Activated CD4-positive, alpha-beta T cell treated with anti-CD3 and anti-CD28 coated beads, Interleukin-2, amount 50 U/mL, for 48 hours (primary cell): ENCODE measurements around the gene MYDGF.
"Not testable (repeated sequence)": the region's sequence is repeated elsewhere in the genome, so short reads cannot be mapped to it uniquely, and the experiment has no call there.

ENCODE experiments used
- DNase-seq, 2 experiments: peaks; one replicate each; pipeline ENCODE4 v3.0.0-alpha.2; 2020

MYDGF gene

GRCh38 chr19:4699826-4700692 is 29.9 kb upstream of the MYDGF start:
- DNase-seq = no peak

GRCh38 chr19:4697304-4697703 is 27.2 kb upstream of the MYDGF start:
- no peak for DNase-seq

GRCh38 chr19:4695224-4695731 is 25.1 kb upstream of the MYDGF start:
- DNase-seq = no peak

- DNase-seq = no peak
Observed at GRCh38 chr19:4694211-4694987, 24.3 kb upstream of the MYDGF start.

- DNase-seq = no peak
Observed at GRCh38 chr19:4693471-4694121, 23.5 kb upstream of the MYDGF start.

- DNase-seq = no peak
Observed at GRCh38 chr19:4693078-4693350, 22.9 kb upstream of the MYDGF start.

- DNase-seq = no peak
Observed at GRCh38 chr19:4692251-4693077, 22.3 kb upstream of the MYDGF start.

GRCh38 chr19:4691373-4691772 is 21.2 kb upstream of the MYDGF start:
- DNase-seq = no peak

GRCh38 chr19:4690361-4690760 is 20.2 kb upstream of the MYDGF start:
- DNase-seq = no peak

- DNase-seq = no peak
Observed at GRCh38 chr19:4689403-4689802, 19.3 kb upstream of the MYDGF start.

GRCh38 chr19:4688587-4688986 is 18.4 kb upstream of the MYDGF start:
- no peak for DNase-seq

GRCh38 chr19:4687396-4687795 is 17.3 kb upstream of the MYDGF start:
- DNase-seq = no peak

- no peak for DNase-seq
Observed at GRCh38 chr19:4686700-4687099, 16.6 kb upstream of the MYDGF start.

- no peak for DNase-seq
Observed at GRCh38 chr19:4684312-4685095, 14.4 kb upstream of the MYDGF start.

GRCh38 chr19:4682417-4683200 is 12.5 kb upstream of the MYDGF start:
- DNase-seq = no peak

- not testable (repeated sequence) for DNase-seq
Observed at GRCh38 chr19:4680021-4680420, 9.9 kb upstream of the MYDGF start.

GRCh38 chr19:4678881-4679790 is 9.0 kb upstream of the MYDGF start:
- DNase-seq = peak; percentile 13 to 15

- DNase-seq = peak; percentile 19 to 39
Observed at GRCh38 chr19:4676955-4677731, 7.0 kb upstream of the MYDGF start.

- no peak for DNase-seq
Observed at GRCh38 chr19:4675346-4675745, 5.2 kb upstream of the MYDGF start.
